Islet precursor cell (in vitro differentiated cells): Measurements from ENCODE around the gene PRRG1.
"Not testable (repeated sequence)": the region's sequence is repeated elsewhere in the genome, so short reads cannot be mapped to it uniquely, and the experiment has no call there.

Experiments
- DNase-seq: peaks from one replicate; pipeline ENCODE4 v3.0.0-alpha.2; 2018

The PRRG1 gene

DNA sequence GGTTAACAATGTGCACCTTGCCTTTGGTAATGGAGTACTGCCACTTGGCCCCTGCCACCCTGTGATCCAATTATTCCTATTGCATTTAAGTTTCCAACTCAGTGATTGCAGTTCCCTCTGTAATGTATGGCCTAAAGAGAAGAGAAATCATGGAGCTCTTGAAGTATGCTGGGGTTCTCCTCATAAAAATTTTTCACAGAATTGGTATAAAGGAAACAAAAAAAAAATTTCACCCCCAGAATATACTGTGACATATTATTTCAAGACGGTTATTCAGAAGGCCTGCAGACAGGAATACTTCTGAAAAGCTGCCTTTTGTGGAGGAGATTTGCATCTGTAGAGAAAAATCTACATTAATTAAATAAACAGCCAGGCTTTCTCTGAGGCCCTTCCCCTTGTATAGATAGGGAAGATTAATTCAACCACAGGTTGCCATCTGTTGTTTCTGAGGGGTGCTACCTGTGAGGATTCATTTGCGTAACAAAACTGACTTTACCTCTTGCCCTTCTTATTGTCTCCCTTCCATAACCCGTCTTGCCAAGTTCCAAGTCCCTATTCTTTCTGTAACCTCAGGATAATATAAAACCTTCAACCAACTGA, 127.5 kb downstream of the PRRG1 start:
- no peak for DNase-seq

DNA sequence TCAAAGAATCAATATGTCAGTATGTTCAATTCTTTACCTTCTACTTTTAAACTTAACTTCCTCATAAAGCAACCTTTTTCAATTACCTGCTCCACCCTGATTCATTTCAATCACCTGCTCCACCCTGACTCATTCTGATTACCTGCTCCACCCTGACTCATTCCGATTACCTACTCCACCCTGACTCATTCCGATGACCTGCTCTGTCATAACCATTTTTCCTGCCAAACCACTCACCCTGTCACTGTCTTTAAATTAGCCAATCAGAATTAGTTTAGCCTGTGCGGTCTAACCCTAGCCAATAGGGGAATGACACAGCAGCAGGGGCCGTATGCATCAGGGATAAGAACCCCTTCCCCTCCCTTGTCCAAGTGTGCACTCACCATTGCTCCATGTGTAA, 135.2 kb downstream of the PRRG1 start:
- not testable (repeated sequence) for DNase-seq

DNA sequence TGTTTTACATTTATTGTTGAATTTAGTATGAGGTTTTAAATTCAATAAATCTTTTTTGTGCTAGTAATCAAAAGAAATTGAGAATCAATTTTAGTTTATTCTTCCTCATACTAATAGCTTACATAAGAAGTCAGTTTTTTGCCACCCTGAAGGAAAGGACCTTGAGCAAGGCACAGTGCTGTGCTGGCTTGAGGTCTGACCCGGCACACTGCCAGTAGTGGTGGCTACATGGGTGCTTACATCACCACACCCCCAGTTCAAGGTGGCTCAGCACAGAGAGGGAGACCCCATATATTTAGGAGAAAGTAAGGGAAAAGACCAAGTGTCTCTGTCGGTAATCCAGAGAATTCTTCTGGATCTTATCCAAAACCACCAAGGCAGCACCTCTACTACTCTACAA, 136.3 kb downstream of the PRRG1 start:
- no peak for DNase-seq

DNA sequence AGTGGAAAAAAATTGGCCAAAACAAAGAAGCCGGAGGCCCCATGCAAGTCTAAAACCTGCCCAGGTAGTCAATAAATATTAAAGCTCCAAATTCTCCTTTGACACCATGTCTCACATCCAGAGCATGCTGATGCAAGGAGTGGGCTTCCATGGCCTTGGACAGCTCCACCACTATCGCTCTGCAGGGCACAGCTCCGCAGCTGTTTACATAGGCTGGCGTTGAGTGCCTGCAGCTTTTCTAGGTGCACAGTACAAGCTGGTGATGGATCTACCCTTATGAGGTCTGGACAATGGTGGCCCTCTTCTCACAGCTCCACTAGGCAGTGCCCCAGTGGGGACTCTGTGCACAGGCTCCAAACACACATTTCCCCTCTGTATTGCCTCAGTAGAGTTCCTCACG, 138.1 kb downstream of the PRRG1 start:
- no peak for DNase-seq

DNA sequence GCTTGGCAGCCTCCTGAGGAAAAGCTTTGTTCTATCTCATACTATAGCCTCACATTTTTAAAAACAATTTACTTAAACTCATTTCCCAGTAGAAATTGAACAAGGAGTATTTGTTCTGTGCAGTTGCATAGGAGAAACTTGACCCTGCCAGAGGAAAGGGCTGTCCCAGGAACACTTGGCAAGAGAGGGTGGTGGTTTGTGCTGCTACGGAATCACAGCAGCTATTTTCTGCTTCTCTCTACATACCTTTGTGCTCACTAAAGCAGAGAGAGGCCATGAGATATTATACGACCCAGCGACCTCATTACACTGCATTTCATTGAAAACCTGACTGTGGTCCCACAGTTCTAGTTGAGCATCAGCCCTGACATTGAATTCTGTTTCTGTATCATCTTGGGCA, 139.2 kb downstream of the PRRG1 start:
- no peak for DNase-seq

DNA sequence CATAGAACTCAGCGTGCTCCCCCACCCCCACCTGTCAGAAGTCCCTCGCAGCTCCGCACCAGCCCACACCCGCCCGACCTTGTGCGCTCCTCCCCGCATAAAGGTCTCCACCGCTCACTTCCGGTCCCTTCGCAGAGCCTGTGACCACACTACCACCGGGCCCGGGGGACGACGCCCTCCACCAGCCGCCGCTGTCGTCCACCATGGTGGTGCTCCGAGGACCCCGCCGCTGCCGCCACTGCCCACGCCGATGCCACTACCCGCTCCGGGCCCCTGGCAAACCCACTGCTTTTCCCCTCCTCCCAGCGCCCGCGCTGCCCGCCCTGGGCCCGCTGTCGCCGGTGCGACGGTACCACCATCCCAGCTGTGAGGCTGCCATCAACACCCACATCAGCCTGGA, 142.5 kb downstream of the PRRG1 start:
- DNase-seq = no peak

DNA sequence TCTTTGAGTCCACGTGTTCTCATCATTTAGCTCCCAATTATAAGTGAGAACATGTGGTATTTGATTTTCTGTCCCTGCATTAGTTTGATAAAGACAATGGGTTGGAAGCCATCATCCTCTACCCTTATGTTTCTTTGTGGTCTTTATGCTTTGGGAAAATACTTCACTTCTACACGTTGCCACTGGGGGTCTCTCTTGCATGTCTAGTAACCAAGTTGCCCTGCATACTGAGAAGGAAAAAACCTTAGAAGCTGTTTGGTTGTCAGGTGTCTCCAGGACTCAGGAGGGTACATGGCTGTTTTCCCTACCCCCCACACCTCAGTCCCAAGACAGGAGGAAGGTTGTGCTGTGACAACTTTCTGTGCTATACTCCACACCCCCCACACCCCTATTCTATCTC, 146.6 kb downstream of the PRRG1 start:
- not testable (repeated sequence) for DNase-seq

DNA sequence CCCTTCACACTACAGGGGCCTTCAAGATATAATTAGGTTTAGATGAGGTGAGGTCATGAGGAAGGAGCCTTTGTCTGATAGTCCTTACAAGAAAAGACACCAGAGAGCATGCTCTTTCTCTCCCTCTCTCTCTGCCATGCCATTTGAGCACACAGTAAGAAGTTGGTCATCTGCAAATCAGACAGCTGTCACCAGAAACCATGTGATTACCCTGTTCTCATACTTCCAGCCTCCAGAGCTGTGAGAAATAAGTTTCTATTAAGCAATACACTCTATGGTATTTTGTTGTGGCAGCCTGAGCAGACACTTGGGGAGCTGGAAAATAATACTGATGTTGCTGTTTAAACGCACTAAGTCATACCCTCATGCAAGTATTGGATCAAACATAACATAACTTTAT, 148.0 kb downstream of the PRRG1 start:
- DNase-seq = not testable (repeated sequence)

DNA sequence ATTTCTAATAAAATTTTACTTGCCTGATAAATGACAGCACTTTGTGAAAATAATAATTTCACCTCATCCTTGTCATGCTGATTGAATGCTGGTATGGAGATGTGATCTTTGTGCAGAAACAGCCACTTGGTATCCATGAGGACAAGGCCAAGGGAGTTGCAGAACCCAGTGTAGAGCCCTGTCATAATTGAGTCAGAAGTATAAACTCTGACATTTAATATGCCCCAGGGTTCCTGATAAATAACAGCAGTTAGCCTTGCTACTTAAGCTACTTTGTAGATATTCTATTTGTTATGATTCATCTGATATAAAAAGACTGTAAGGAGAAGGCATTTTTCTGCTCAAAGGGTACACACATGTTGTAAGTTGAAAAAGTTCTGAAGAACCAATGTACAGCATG, 149.2 kb downstream of the PRRG1 start:
- not testable (repeated sequence) for DNase-seq

DNA sequence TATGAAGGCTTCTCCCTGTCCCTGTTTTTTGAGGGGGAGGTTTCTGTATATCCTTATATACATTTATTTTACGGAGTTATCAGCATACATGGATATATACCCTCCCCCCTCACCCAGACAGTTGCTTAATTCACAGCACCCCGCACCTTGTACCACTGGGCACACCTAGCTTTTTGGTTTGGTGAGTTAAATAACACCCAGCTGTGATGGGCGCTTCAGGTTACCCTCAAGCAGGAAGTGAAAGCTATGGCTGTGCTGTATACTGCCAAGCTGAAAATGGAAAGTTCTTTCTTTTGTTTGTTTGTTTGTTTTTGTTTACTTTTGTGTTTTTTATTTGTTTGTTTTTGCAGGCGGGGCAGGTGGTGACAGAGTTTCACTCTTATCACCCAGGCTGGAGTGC, 150.5 kb downstream of the PRRG1 start:
- not testable (repeated sequence) for DNase-seq

DNA sequence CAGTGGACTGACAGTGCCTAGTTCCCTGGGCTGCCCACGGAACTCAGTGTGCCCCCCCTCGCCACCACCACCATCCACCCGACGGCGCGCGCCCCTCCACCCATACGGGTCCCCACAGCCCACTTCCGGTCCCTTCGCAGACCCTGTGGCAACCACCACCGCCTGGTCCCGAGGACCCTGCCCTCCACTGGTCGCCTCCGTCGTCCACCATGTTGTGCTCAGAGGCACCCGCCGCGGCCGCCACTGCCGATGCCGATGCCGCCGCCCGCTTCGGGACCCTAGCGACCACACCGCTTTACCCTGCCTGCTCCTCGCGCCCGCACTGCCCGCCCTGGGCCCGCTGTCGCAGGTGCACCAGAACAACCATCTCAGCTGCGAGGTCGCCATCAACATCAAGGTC, 155.8 kb downstream of the PRRG1 start:
- DNase-seq = no peak
